GM19372 (cell line): Measurements from ENCODE around the gene NBL1.
"Not testable (repeated sequence)": the region's sequence is repeated elsewhere in the genome, so short reads cannot be mapped to it uniquely, and the experiment has no call there.

Source experiments
- ATAC-seq: cut with Tn5 transposase; IDR thresholded peaks from one replicate; pipeline ENCODE4 v1.9.1; 2021; ENCODE audit warnings: mild to moderate bottlenecking, low read depth, moderate library complexity; ENCODE audit not compliant: unreplicated experiment

Gene NBL1

GRCh38 chr1:19621274-19621950 is 22.7 kb upstream of the NBL1 start:
- no peak for ATAC-seq

GRCh38 chr1:19622204-19622603 is 21.9 kb upstream of the NBL1 start:
- no peak for ATAC-seq

- ATAC-seq = no peak
Observed at GRCh38 chr1:19623523-19623922, 20.6 kb upstream of the NBL1 start.

- no peak for ATAC-seq
Observed at GRCh38 chr1:19625291-19625937, 18.7 kb upstream of the NBL1 start.

GRCh38 chr1:19628879-19629278 is 15.2 kb upstream of the NBL1 start:
- ATAC-seq = no peak

GRCh38 chr1:19629357-19629756 is 14.8 kb upstream of the NBL1 start:
- no peak for ATAC-seq

- ATAC-seq = not testable (repeated sequence)
Observed at GRCh38 chr1:19630192-19630591, 13.9 kb upstream of the NBL1 start.

- no peak for ATAC-seq
Observed at GRCh38 chr1:19630720-19631395, 13.3 kb upstream of the NBL1 start.

GRCh38 chr1:19632211-19632610 is 11.9 kb upstream of the NBL1 start:
- no peak for ATAC-seq

GRCh38 chr1:19633106-19633505 is 11.0 kb upstream of the NBL1 start:
- ATAC-seq = no peak

- not testable (repeated sequence) for ATAC-seq
Observed at GRCh38 chr1:19635064-19635463, 9.0 kb upstream of the NBL1 start.

- ATAC-seq = no peak
Observed at GRCh38 chr1:19635646-19636045, 8.5 kb upstream of the NBL1 start.

GRCh38 chr1:19636065-19636464 is 8.0 kb upstream of the NBL1 start:
- ATAC-seq = no peak

GRCh38 chr1:19636749-19637148 is 7.4 kb upstream of the NBL1 start:
- not testable (repeated sequence) for ATAC-seq

GRCh38 chr1:19637606-19638005 is 6.5 kb upstream of the NBL1 start:
- ATAC-seq = no peak

- not testable (repeated sequence) for ATAC-seq
Observed at GRCh38 chr1:19639228-19639627, 4.9 kb upstream of the NBL1 start.

GRCh38 chr1:19639999-19640362 is 4.1 kb upstream of the NBL1 start:
- ATAC-seq = no peak

- ATAC-seq = no peak
Observed at GRCh38 chr1:19640363-19641316, 3.5 kb upstream of the NBL1 start.

GRCh38 chr1:19643121-19643520 is 990 bp upstream of the NBL1 start:
- ATAC-seq = no peak

GRCh38 chr1:19644395-19644680 is 227 bp downstream of the NBL1 start:
- ATAC-seq = peak; percentile 33
